Ascending aorta (tissue), 2 donors: ENCODE data around the gene TCF19. TPM values are rescaled to one million over a fixed set of nuclear protein-coding genes. Genes with fewer than 3 reads are reported as not detected.

Experiments
- DNase-seq, 2 donors: peaks; one replicate each; pipeline ENCODE4 v3.0.0-alpha.2; 2019; ENCODE audit warnings: low spot score in 2 of 2
- H3K27ac ChIP-seq, 2 donors: fragments of 200-600 bp; sonication (generic); one replicate each; pipeline ENCODE4 v1.5.1; 2016 to 2017; ENCODE audit warnings: mild to moderate bottlenecking in 1 of 2
- H3K27me3 ChIP-seq: fragments of 200-600 bp; sonication (generic); one replicate; pipeline ENCODE4 v1.5.1; 2017
- H3K36me3 ChIP-seq, 2 donors: fragments of 200-600 bp; sonication (generic); one replicate each; pipeline ENCODE4 v1.5.1; 2016
- H3K4me1 ChIP-seq, 2 donors: fragments of 200-600 bp; sonication (generic); one replicate each; pipeline ENCODE4 v1.5.1; 2016 to 2017; ENCODE audit warnings: mild to moderate bottlenecking in 1 of 2
- H3K4me3 ChIP-seq, 2 donors: fragments of 200-600 bp; sonication (generic); one replicate each; pipeline ENCODE4 v1.5.1; 2016 to 2017; ENCODE audit warnings: mild to moderate bottlenecking in 1 of 2
- H3K9me3 ChIP-seq, 2 donors: fragments of 200-600 bp; sonication (generic); one replicate each; pipeline ENCODE4 v1.5.1; 2016
- intact Hi-C: fragments of 100-400 bp; cut with DNase I; formaldehyde crosslinking; loops from one replicate; pipeline ENCODE4 v1.15.1; 2023
- total RNA-seq: library from RNA; depleted of rRNA; stranded (reverse); fragments of >200 nt; gene quantifications from one replicate; pipeline ENCODE4 v1.1.0, GENCODE V29; 2016
- TF ChIP-seq, protein P1 (sequence below), 3 experiments: fragments of 200-600 bp in 2 of 3; fragments of 450-650 bp in 1 of 3; sonication (generic) in 2 of 3; IDR thresholded peaks; one replicate each; pipeline ENCODE4 v1.5.1; 2016 to 2019; ENCODE audit warnings: antibody characterized with exemption in 3 of 3, mild to moderate bottlenecking in 1 of 3, moderate library complexity in 1 of 3

TCF19 gene
- total RNA-seq, 1 donor from 2014 or later = 10.3 TPM

DNA sequence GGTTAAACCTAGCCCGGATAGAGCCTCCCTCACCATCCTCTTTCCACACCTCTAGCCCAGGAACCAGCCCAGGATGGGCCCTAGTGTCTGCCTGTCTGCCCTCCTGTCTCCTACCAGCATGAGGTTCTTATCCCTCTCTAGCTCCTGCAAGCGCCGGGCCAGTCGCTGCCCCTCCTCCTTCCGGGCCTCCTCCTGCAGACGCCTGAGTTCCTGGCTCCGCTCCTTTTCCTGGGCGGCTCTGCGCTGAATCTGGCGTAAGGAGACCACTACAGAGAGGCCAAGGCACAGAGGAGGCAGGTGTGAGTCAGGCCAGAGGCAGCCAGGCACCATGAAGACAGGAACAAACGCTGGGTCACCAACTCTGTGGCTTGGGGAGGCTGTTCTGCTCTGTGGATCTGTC, 15.2 kb upstream of the TCF19 start:
- H3K4me1 ChIP-seq = peaks cover 0 to 4% of the 10 kb centered on the region in 2 donors
- H3K27ac ChIP-seq = peak overlapping the region; percentile 41 to 68
- peak; percentile 28 to 90 for DNase-seq
- intact Hi-C loops = no loop called here
- peaks cover 0 to 6% of the 10 kb centered on the region in 2 donors for H3K36me3 ChIP-seq
- no peak overlapping the region for H3K4me3 ChIP-seq
- TF ChIP-seq, protein P1, sequence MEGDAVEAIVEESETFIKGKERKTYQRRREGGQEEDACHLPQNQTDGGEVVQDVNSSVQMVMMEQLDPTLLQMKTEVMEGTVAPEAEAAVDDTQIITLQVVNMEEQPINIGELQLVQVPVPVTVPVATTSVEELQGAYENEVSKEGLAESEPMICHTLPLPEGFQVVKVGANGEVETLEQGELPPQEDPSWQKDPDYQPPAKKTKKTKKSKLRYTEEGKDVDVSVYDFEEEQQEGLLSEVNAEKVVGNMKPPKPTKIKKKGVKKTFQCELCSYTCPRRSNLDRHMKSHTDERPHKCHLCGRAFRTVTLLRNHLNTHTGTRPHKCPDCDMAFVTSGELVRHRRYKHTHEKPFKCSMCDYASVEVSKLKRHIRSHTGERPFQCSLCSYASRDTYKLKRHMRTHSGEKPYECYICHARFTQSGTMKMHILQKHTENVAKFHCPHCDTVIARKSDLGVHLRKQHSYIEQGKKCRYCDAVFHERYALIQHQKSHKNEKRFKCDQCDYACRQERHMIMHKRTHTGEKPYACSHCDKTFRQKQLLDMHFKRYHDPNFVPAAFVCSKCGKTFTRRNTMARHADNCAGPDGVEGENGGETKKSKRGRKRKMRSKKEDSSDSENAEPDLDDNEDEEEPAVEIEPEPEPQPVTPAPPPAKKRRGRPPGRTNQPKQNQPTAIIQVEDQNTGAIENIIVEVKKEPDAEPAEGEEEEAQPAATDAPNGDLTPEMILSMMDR (IDR thresholded peaks at IDR 0.05) = no peak
- no peaks in the 10 kb centered on the region for H3K9me3 ChIP-seq
- H3K27me3 ChIP-seq = no peaks in the 10 kb centered on the region

DNA sequence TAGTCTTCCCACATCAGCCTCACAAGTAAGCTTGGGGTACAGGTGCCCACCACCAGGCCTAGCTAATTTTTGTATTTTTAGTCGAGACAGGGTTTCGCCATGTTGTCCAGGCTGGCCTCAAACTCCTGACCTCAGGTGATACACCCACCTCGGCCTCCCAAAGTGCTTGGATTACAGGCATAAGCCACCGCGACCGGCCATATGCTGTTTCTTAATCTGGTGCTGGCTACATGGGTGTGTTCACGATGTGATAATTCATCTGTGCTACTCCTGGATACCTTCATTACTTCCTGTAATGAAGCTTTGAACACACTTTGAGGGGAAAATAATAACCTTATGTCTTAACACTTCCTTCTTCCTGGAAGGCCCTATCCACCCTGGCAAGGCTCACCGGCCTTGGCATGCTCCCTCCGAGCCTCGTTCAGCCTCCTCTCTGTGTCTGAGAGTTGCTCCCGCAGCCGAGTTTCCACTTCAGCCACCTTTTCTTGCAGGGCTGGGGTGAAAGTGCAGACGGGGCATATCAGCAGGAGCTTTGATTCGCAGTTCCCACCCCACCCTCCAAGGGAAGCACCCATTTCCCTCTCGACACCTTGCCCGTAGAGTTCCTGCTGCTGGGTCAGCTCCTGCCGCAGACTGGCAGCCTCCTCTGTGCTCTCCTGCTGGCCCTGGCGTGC, 14.0 kb upstream of the TCF19 start:
- H3K27ac ChIP-seq = peak overlapping the region in 1 of 2 donors; percentile 68
- peaks cover 0 to 6% of the 10 kb centered on the region in 2 donors for H3K36me3 ChIP-seq

DNA sequence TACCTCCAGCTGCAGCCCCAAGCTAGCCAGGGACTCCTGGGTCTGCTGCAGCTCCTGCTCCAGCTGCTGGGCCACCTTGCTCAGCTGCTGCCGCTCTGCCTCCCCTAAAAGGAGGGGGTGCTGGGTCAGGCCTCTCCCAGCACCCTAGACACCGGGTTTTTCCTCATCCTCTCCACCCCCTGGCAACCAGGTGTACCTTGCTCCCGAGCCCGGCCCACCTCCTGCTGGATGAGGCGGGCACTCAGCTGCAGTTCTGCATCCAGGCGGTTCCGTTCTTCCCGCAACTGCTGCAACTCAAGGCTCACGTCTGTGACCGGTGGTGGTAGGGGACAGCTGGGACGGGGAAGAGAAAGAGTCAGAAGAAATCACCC, 13.4 kb upstream of the TCF19 start:
- Histone ChIP-seq H3K4me1 (peaks cover 0 to 4% of the 10 kb centered on the region in 2 donors), H3K4me3 (no peak overlapping the region), H3K27ac (no peak overlapping the region), H3K36me3 (peaks cover 0 to 11% of the 10 kb centered on the region in 2 donors), H3K9me3 (no peaks in the 10 kb centered on the region), H3K27me3 (no peaks in the 10 kb centered on the region)
- intact Hi-C loops = no loop called here
- no peak for DNase-seq
- TF ChIP-seq, protein P1 (IDR thresholded peaks at IDR 0.05) = no peak

More for the DNA sequence above, 14.0 kb upstream of the TCF19 start:
- Histone ChIP-seq H3K27me3 (no peaks in the 10 kb centered on the region), H3K4me3 (no peak overlapping the region), H3K4me1 (peaks cover 0 to 4% of the 10 kb centered on the region in 2 donors), H3K9me3 (no peaks in the 10 kb centered on the region)
- intact Hi-C loops = no loop called here
- DNase-seq = no peak
- TF ChIP-seq, protein P1 (IDR thresholded peaks at IDR 0.05) = no peak

DNA sequence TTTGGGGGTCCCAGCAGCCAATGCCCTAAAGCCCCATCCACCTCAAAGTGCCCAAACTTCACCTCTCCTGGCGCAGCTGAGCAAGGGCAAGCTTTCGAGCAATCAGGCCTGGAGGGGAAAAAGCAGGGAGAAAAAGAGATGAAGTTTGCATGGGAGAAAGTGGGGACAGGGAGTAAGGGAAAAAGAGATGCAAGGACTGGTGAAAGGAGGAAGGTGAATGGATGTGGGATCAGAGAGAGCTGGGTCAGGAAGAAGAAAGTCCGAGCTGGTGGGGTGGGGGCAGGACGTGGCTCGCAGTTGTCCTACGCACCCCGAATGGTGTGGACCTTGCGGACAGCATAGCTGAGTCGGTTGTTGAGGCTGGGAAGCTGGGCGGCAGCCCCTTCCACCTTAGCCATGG, 13.0 kb upstream of the TCF19 start:
- H3K36me3 ChIP-seq = peaks cover 0 to 16% of the 10 kb centered on the region in 2 donors
- H3K4me3 ChIP-seq = no peak overlapping the region
- TF ChIP-seq, protein P1 (IDR thresholded peaks at IDR 0.05) = no peak
- H3K27ac ChIP-seq = no peak overlapping the region
- no peaks in the 10 kb centered on the region for H3K9me3 ChIP-seq
- no peak for DNase-seq
- peaks cover 0 to 4% of the 10 kb centered on the region in 2 donors for H3K4me1 ChIP-seq
- H3K27me3 ChIP-seq = no peaks in the 10 kb centered on the region
- intact Hi-C loops = no loop called here

DNA sequence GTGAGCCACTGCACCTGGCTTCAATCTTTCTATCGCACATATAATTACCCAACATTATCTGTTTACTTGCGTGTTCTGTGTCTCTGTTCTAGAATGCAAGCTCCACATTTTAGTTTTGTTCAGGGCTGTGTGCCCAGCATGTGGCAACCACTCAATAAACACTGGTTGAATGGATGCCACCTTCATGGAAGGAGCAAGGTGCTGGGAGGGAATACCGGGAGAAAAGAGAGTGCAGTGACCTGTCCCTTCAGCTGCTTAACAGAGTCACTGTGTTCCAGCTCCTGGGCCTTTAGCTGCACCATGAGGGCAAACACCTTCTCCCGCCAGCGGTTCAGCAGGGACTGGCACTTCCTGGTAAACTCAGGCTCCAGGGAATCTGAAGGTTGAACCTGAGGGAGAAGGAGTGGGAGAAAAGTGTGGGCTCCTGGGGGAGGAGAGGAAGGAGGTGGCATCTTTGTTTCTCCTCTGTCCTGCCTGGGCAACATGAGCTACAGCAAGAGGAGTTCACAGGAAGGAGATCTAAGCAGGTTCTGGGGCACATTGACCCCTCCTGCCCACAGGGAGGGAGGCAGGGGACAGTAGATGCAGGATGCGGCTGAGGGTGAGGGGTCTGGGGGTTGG, 8.5 kb upstream of the TCF19 start:
- no peaks in the 10 kb centered on the region for H3K9me3 ChIP-seq
- H3K27ac ChIP-seq = no peak overlapping the region
- TF ChIP-seq, protein P1 (IDR thresholded peaks at IDR 0.05) = no peak
- no peaks in the 10 kb centered on the region for H3K4me1 ChIP-seq
- DNase-seq = no peak
- intact Hi-C loops = no loop called here
- H3K4me3 ChIP-seq = no peak overlapping the region
- H3K27me3 ChIP-seq = no peaks in the 10 kb centered on the region
- H3K36me3 ChIP-seq = peaks cover 0 to 21% of the 10 kb centered on the region in 2 donors
